NCI-H1092 (cell line): Measurements from ENCODE around the gene PYY.
"Not testable (repeated sequence)": the region's sequence is repeated elsewhere in the genome, so short reads cannot be mapped to it uniquely, and the experiment has no call there.

ENCODE experiments used
- DNase-seq: peaks from one replicate; lab custom pipeline; 2025; lab: John Stamatoyannopoulos, UW

PYY gene

DNA sequence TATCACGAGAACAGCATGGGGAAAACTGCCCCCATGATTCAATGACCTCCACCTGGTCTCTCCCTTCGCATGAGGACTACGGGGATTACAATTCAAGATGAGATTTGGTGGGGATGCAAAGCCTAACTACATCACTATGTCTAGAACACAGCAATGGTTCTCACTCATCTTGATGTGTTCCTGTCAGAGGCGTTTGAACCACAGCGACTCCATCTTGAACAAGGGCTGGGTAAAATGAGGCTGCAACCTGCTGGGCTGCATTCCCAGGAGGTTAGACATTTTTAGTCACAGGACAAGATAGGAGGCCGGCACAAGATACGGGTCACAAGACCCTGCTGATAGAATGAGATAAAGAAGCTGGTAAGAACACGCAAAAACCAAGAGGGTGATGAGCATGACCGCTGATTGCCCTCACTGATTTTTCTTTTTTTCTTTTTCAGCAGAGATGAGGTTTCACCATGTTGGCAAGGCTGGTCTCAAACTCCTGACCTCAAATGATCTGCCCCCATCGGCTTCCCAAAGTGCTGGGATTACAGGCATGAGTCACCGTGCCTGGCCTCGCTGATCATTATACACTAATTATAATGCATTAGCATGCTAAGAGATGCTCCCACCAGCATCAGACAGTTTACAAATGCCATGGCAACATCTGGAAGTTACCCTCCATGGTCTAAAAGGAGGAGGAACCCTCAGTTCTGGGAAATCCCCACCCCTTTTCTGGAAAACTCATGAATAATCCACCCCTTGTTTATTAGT, 8.5 kb downstream of the PYY start:
- no peak for DNase-seq

- DNase-seq, result no peak
Measured at GRCh38 chr17:43942051-43942685, 11.6 kb downstream of the PYY start, which contains the start of gene PPY. Gene PPY (minus strand): TSS chr17:43942476. CDS start chr17:43941654, 822 bp downstream.

DNA sequence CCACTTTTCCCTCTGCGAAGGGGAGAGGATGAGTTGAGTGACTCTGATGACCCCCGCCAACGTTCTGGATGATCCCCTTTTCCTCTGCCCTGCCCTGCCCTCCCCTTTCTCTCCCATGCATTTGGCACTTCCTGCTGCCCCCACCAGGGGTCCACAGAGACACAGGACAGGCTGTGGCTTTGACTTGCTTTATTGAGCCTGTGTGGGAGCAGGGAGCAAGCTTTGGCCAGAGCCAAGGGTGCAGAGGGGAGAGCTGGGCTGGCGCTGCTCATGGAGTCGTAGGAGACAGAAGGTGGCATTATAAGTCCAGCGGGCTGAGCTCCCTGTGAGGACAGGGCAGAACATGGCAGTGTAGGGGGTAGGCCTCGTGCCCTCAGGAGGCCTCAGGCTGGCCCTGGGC, 13.1 kb downstream of the PYY start:
- peak; percentile 23 for DNase-seq

- DNase-seq, result no peak
Measured at GRCh38 chr17:43939886-43940285, 13.9 kb downstream of the PYY start.

GRCh38 chr17:43939452-43939851, 14.3 kb downstream of the PYY start:
- DNase-seq, result not testable (repeated sequence)

- no peak for DNase-seq
Measured at GRCh38 chr17:43938838-43939182, 14.9 kb downstream of the PYY start.

DNA sequence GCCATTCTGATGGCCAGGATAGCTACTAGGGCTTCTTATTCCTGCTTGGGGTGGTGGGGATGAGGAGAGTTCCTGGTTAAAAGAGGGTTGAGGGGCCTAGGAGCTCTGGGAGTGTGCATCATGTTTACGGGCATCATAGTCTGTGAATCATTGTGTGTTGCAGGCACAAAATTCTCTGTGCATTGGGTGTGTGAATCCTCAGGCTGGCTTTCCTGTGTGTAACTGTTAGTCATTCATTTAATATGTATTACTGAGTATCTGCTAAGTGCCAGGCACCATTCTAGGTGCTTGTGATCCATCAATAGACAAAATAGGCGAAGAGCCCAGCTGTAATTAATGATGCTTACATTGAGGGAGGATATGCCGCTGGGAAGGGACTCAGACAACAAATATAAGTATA, 17.3 kb downstream of the PYY start:
- DNase-seq, result no peak

- DNase-seq, result no peak
Measured at GRCh38 chr17:43935926-43936261, 17.8 kb downstream of the PYY start.

DNA sequence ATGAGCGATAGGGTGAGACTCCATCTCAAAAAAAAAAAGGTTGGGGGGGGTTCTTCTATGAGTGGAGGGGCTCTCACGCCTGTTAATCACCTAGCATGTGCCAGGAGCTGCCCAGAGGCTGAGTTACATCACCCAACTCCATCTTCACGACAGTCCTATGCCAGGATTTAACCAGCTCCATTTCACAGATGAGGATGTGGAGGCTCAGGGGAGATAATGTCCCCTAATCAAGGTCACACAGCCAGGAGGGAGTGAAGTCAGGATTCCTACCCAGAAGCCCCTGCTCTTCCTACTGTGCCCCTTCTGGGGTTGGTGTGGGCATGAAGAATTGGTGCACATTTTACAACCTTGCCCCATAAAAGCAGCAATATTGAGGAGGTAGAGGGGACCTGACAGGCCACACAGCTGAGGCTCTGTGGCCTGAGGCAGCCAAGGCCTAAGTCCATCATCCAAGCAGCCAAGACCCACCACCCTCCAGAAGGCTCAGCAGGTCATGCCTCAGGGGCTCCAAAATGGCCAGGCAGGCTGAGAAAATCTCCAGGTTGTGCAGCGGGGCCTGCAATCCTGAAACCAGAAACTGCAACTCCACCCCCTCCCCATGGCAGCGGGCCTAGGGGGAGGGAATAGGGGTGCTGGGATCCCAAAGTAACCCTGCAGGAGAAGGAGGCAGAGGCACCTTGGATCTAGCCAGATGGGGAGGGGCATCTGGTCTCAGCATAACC, 18.4 kb downstream of the PYY start:
- DNase-seq, result no peak

GRCh38 chr17:43932923-43933322, 20.8 kb downstream of the PYY start:
- DNase-seq, result no peak

GRCh38 chr17:43932357-43932756, 21.4 kb downstream of the PYY start:
- no peak for DNase-seq

DNA sequence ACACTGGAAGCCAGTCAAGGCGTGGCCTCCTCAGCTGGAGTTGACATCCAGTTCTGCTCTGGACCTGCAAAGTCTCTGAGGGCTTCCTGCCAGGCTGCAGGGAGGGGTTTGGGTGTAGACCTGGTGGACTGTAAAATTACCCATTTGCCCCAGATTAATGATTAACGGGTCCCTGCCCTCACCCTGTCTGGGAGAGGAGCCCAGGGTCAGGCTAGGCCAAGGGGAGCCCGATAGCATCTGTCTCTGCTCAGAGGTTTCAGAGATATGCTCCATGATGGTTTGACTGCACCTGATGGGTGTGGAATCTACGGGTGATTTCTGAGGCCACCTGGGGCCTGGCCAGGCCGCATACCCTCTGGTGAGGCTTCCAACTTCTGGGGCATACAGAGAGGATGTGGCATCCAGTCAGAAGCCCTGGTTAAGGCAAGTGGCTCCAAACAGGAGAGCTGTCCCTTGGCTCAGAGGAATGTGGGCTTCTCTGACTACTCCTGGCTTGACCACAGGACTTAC, 22.6 kb downstream of the PYY start:
- no peak for DNase-seq

GRCh38 chr17:43928609-43929008, 25.1 kb downstream of the PYY start:
- no peak for DNase-seq

DNA sequence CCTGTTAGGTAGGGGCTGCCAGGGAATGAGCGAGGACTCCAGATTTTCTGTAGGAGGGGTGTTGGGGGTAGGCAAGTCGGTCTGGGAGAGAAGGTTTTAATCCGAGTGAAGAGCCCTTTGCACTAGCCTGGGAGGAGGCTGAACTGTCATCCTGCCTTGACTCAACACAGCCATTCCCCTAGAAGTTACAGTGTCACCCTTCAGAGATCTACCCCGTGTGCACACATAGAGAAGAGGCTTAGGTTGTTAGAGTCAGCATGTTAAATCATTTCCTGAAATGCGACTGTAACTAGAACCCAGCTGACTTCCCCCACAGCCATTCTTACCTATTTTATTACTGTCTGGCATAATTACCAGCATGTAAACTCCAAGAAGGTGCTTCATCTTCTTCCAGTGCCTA, 25.8 kb downstream of the PYY start:
- DNase-seq, result not testable (repeated sequence)

- no peak for DNase-seq
Measured at GRCh38 chr17:43927060-43927864, 26.5 kb downstream of the PYY start.

DNA sequence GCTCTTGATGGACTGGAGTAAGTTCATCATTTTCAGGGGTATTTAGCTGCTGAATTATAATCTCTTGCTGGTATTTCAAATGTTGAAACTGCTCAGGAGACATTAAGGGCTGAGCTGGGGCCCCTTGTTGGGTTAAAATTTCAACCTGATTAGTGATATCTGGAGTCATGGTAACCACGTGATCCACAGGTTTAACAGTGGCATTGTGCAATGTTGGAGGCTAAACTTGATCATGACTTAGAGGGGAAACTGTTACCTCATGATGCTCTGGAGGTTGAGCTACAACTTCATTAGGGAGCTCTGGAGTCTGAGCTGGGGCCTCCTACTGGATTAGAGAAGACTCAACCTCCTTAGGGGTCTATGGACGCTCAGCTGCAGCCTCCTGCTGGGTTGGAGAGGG, 29.2 kb downstream of the PYY start:
- no peak for DNase-seq

- no peak for DNase-seq
Measured at GRCh38 chr17:43920500-43921095, 33.1 kb downstream of the PYY start.

DNA sequence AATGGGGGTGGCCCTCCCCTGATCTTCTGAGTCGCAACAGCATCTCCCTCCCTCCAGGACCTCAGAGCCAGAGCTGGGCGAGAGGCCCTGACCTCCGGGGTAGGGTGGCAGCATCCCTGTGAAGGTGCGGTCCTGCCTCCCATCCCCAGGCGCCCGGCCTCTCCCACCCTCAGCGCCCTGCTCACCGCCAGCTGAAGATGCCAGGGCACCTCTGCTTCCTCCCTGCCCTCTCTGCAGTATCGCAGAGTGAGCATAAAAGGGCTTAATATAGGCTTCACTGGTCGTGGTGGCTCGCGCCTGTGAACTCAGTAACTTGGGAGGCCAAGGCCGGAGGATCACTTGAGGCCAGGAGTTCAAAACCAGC, 35.7 kb downstream of the PYY start:
- DNase-seq, result no peak

- no peak for DNase-seq
Measured at GRCh38 chr17:43917348-43918025, 36.3 kb downstream of the PYY start.

GRCh38 chr17:43917016-43917347, 36.8 kb downstream of the PYY start:
- no peak for DNase-seq

GRCh38 chr17:43916385-43916784, 37.4 kb downstream of the PYY start:
- no peak for DNase-seq
